ENCODE results near the gene UNC93A.

The UNC93A gene

DNA sequence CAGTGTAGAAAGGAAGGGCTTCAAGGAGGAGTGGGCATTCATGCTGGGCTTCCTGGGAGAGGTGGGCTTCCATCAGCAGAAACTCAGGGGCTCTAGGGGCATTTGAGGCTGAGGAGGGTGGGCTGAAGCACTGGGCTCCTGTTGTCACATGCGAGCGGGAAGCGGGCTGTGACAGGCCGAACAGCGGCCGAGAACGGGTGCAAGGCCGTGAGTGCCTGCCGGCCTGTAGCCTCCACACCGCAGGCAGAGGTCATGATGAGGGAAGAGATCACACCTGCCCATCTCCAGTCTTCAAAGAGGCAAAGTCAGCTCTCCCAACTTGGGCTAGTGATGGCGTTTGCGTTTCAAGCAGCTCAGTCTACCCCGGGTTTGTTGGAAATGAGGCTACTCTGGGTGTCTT is 34.7 kb downstream of the UNC93A start:
- no peak overlapping the region for H3K27ac Mint-ChIP-seq
- H3K4me1 Mint-ChIP-seq (ENCODE audit: low read depth), result peaks cover 11% of the 10 kb centered on the region
- H3K36me3 Mint-ChIP-seq (ENCODE audit: low read depth), result no peaks in the 10 kb centered on the region
- H3K4me3 Mint-ChIP-seq, result no peak overlapping the region
- H3K27me3 Mint-ChIP-seq, result peaks cover 25% of the 10 kb centered on the region
- no peak for DNase-seq
- no peaks in the 10 kb centered on the region for H3K9me3 Mint-ChIP-seq

DNA sequence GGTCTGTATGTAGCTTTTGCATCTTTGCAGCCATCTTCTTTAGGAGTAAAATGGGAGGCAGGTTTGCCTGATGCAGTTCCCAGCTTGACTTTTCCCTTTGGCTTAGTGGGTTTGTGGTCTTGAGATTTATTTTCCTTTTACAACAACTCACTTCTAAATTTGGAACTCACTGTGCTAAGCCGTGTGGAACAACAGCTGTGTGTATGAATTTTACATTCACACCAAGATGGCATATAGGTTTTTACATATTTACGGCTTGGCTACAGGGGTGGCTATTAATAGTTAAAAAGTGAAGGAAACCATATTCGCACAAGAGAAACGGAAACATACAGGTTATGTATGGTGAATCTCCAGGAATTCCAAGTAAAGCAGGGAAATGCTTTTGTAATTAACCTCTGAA is 36.3 kb downstream of the UNC93A start:
- no peak overlapping the region for H3K27ac Mint-ChIP-seq
- H3K4me3 Mint-ChIP-seq, result no peak overlapping the region
- no peak for DNase-seq
- peaks cover 11% of the 10 kb centered on the region for H3K4me1 Mint-ChIP-seq (ENCODE audit: low read depth)
- H3K36me3 Mint-ChIP-seq (ENCODE audit: low read depth), result no peaks in the 10 kb centered on the region
- no peaks in the 10 kb centered on the region for H3K9me3 Mint-ChIP-seq
- H3K27me3 Mint-ChIP-seq, result peaks cover 29% of the 10 kb centered on the region

DNA sequence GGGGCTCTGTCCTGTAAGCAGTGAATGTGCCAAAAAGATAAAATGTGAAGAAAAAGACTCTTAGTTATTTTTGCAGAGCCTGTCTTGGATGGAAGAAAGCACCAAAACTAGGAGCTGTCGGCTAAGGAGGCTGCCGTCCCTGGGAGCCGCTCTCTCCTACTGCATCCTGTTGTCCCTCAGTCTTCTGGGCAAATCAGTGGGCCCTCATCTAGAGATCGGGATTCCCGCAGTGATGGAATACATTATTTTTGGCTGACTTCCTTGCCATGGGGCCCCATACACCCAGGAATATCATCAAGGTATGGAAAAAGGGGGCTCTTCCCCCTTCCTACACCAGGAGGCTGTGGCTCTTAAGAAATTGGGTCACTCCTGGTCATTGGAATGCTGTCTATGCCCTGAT is 37.0 kb downstream of the UNC93A start:
- no peaks in the 10 kb centered on the region for H3K36me3 Mint-ChIP-seq (ENCODE audit: low read depth)
- peaks cover 29% of the 10 kb centered on the region for H3K27me3 Mint-ChIP-seq
- H3K4me1 Mint-ChIP-seq (ENCODE audit: low read depth), result peaks cover 11% of the 10 kb centered on the region
- H3K27ac Mint-ChIP-seq, result no peak overlapping the region
- DNase-seq, result no peak
- no peaks in the 10 kb centered on the region for H3K9me3 Mint-ChIP-seq
- H3K4me3 Mint-ChIP-seq, result no peak overlapping the region

DNA sequence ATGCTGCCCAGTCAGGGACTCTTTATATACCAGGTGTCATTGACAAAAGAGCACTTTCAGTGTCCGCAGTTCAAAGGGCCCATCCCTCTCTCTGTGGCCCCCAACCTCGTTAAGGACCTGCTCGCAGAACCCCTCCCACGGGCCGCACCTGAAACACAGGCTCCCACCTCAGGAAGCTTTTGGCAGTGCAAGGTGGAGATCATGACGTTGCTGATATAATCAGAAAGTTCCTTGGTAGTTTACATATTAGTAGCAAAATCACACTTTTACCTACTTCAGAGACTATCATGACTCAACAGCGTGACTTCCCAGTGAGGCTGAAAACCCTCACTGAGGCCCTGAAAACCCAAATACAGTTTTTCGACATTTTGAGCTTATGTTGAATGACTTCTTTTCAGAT is 37.9 kb downstream of the UNC93A start:
- Mint-ChIP-seq H3K36me3 (ENCODE audit: low read depth) (no peaks in the 10 kb centered on the region), H3K4me1 (ENCODE audit: low read depth) (peaks cover 11% of the 10 kb centered on the region), H3K27ac (no peak overlapping the region), H3K9me3 (no peaks in the 10 kb centered on the region), H3K27me3 (peaks cover 28% of the 10 kb centered on the region), H3K4me3 (no peak overlapping the region)
- no peak for DNase-seq

DNA sequence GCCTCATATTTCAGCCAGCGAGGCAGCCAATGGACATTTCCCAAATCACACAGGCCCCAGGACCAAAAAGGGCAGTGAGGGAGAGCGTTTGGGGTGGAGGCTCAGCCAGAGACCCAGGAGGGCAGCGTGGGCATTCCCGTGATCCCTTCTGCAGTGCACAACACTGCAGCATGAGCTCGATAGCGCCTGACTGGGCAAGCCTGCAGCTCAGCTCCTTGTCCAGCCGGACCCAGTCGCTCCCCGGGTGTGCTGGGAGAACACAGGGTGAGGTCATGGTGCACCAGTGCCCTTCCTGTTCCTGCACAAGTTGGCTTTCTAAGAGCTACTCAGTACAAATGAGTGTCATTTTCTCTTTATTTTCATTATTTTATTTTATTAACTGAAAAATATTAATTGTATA is 39.6 kb downstream of the UNC93A start:
- H3K4me3 Mint-ChIP-seq, result no peak overlapping the region
- H3K9me3 Mint-ChIP-seq, result no peaks in the 10 kb centered on the region
- H3K4me1 Mint-ChIP-seq (ENCODE audit: low read depth), result peaks cover 11% of the 10 kb centered on the region
- H3K36me3 Mint-ChIP-seq (ENCODE audit: low read depth), result no peaks in the 10 kb centered on the region
- H3K27me3 Mint-ChIP-seq, result peaks cover 22% of the 10 kb centered on the region
- H3K27ac Mint-ChIP-seq, result no peak overlapping the region
- no peak for DNase-seq

DNA sequence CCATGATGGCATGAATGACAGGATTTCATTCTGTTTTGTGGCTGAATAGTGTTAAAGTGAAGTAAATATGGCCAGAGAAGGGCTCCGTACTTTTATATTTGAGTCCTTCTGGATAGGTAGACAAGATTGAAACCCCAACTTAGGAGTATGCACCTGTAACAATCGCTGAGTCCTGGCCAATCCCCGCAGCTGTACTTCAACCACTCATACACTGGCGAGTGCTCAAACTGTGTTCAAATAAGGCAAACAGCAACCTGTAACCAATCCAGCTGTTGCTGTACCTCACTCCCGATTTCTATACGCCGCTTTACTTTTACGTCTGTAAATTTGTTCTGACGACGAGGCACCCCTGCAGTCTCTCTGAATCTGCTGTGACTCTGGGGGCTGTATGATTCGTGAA is 40.5 kb downstream of the UNC93A start:
- Mint-ChIP-seq H3K36me3 (ENCODE audit: low read depth) (no peaks in the 10 kb centered on the region), H3K27me3 (peaks cover 23% of the 10 kb centered on the region), H3K27ac (no peak overlapping the region), H3K4me1 (ENCODE audit: low read depth) (peaks cover 11% of the 10 kb centered on the region), H3K9me3 (no peaks in the 10 kb centered on the region), H3K4me3 (no peak overlapping the region)
- no peak for DNase-seq

DNA sequence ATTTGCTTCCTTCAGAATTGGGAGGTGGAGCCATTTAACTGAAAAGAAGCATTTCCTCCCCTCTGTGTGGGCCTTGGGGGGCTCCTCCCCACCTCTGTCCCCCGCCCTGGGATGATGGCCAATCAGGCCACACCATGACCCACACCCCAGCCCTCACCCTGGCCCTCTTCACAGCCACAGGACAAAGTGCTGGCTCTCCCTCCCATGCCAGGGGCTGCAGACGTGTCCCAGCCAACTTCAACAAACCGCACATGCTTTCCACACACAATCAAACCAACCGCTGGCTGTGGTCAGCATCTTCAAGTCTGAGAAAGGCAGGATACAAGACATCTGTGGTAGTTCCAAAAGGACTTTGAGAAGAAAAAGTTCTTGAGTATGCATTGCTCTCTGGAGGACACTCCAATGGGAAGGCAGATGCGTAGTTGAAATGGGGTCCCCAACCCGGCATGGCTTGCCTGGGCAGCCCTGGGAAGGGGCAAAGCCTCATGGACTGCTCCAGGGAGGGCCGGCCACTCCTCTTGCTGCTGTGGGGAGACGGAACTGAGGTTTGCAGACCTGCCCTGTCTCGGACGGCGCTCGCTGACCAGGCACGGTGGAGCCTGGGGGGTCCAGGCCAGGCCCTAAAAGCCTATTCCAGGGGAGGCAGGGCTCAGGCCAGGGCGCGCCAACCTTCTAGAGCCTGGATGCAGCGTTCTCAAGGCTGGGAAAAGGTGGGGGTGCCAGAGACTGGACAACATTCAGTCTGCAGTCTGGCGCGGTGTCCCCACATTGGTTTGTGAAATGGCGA is 45.9 kb downstream of the UNC93A start:
- H3K4me3 Mint-ChIP-seq, result no peak overlapping the region
- H3K4me1 Mint-ChIP-seq (ENCODE audit: low read depth), result no peaks in the 10 kb centered on the region

DNA sequence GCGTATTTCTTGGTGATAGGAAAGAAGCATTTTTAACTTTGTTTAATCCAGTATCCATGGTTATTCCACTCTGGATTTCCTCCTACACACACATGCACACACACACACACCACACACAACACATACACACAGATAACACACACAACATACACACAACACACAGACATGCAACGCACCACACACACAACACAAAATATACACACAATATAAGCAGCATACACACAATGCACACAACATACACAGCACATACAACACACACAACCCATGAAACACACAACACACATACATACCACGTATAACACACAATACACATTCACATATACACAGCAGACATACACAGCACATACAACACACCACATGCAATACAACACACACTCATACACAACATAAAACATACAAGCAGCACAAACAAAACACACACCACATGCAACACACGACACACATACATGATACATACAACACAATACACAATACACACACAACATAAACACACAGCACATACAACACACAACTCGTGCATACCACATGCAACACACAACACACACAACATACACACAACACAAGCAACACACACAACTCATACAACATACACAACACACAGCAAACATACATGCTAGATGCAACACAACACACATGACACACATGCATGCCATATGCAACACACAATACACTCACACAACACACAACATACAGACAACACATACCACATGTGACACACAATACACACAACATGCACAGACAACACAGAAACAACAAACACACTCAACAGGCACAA is 46.7 kb downstream of the UNC93A start:
- no peak overlapping the region for H3K4me3 Mint-ChIP-seq
- peaks cover 16% of the 10 kb centered on the region for H3K27me3 Mint-ChIP-seq
- H3K9me3 Mint-ChIP-seq, result no peaks in the 10 kb centered on the region
- no peak overlapping the region for H3K27ac Mint-ChIP-seq
- H3K4me1 Mint-ChIP-seq (ENCODE audit: low read depth), result no peaks in the 10 kb centered on the region
- no peaks in the 10 kb centered on the region for H3K36me3 Mint-ChIP-seq (ENCODE audit: low read depth)
- no peak for DNase-seq

More for the DNA sequence above, 45.9 kb downstream of the UNC93A start:
- Mint-ChIP-seq H3K9me3 (no peaks in the 10 kb centered on the region), H3K27ac (no peak overlapping the region), H3K27me3 (peaks cover 16% of the 10 kb centered on the region), H3K36me3 (ENCODE audit: low read depth) (no peaks in the 10 kb centered on the region)
- DNase-seq, result no peak

DNA sequence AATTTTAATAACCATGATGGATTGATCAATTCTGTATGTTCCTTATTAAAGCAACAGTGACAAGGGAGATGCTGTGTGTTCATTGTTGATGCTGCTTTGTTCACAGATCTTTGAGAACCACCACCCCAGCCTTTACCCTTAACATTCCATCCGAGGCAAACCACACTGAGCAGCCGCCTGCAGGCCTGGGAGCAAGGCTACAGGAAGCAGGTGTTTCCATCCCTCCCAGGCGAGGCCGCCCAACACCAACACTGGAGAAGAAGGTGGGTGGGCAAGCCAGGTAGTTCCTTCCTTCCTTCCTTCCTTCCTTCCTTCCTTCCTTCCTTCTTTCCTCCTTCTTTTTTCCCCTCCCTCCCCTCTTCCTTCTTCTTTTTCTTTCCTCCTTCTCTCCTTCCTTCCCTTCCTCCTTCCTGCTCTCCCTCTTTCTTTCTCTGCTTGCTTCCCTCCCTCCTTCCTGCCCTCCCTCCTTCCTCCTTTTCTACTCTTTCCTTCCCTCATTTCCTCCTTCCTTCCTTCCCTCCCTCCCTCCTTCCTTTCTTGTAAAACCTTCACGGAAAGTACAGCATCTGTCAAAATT is 47.5 kb downstream of the UNC93A start:
- Mint-ChIP-seq H3K9me3 (no peaks in the 10 kb centered on the region), H3K36me3 (ENCODE audit: low read depth) (no peaks in the 10 kb centered on the region), H3K27me3 (peaks cover 16% of the 10 kb centered on the region), H3K4me3 (no peak overlapping the region), H3K4me1 (ENCODE audit: low read depth) (no peaks in the 10 kb centered on the region), H3K27ac (no peak overlapping the region)
- DNase-seq, result no peak

DNA sequence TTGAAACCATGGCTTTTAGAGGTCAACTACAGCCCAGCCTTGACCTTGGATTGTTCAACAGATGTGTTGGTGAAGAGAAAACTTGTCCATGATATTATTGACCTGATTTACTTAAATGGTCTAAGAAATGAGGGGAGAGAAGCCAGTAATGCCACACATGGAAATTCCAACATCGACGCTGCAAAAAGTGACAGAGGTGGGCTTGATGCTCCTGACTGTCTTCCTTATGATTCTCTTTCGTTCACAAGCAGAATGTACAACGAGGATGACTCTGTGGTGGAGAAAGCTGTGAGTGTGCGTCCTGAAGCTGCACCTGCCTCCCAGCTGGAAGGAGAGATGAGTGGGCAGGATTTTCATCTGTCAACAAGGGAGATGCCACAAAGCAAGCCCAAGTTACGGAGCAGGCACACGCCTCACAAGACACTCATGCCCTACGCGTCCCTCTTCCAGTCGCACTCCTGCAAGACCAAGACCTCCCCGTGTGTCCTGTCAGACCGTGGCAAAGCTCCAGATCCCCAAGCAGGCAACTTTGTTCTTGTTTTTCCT is 50.0 kb downstream of the UNC93A start:
- no peaks in the 10 kb centered on the region for H3K9me3 Mint-ChIP-seq
- peaks cover 19% of the 10 kb centered on the region for H3K27me3 Mint-ChIP-seq
- no peaks in the 10 kb centered on the region for H3K36me3 Mint-ChIP-seq (ENCODE audit: low read depth)
- no peak overlapping the region for H3K27ac Mint-ChIP-seq
- H3K4me3 Mint-ChIP-seq, result no peak overlapping the region
- no peak for DNase-seq
- H3K4me1 Mint-ChIP-seq (ENCODE audit: low read depth), result no peaks in the 10 kb centered on the region

DNA sequence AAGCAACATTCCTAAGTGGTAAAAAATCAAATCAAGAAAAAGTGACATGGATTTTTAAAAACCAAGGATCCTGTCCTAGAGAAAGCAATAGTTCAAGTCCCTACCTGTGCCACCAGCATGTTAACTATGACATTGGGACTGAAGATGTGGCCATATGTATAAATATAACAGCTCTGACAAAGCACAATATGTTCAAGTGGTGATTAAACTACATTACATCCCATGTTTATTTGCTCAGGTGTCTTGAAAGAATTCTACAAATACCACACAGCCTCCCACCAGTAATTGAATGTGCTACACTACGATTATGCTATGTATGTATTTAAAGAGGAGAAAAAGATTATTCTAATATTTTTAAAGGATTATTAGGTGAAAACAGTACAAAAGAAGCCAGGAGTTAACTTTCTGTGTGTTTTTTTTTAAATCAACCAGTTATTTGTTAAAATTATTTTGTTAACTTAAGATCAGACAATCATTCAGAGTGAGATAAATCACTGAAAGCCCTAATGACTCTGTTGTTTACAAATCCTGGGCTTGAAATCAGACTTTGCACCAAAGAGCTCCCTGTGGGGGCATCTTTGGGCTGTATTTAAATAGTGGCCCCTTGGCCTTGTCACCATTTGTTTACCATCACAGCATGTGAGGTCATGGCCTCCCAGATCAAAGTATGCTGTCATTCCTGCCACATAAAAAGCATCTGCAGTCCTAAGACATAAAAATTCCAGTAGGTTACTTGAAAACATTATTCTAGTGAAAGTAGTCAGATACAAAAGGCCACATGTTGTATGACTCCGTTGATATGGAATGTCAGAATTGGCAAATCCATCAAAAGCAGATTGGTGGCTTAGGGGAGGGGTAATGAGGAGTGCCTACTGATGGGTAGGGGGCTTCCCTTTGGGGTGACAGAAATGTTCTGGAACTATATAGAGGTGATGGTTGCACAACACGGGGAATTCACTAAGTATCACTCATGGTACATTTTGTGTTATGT is 50.8 kb downstream of the UNC93A start:
- Mint-ChIP-seq H3K36me3 (ENCODE audit: low read depth) (no peaks in the 10 kb centered on the region), H3K27ac (no peak overlapping the region), H3K9me3 (no peaks in the 10 kb centered on the region), H3K27me3 (peaks cover 13% of the 10 kb centered on the region), H3K4me3 (no peak overlapping the region), H3K4me1 (ENCODE audit: low read depth) (no peaks in the 10 kb centered on the region)
- no peak for DNase-seq

DNA sequence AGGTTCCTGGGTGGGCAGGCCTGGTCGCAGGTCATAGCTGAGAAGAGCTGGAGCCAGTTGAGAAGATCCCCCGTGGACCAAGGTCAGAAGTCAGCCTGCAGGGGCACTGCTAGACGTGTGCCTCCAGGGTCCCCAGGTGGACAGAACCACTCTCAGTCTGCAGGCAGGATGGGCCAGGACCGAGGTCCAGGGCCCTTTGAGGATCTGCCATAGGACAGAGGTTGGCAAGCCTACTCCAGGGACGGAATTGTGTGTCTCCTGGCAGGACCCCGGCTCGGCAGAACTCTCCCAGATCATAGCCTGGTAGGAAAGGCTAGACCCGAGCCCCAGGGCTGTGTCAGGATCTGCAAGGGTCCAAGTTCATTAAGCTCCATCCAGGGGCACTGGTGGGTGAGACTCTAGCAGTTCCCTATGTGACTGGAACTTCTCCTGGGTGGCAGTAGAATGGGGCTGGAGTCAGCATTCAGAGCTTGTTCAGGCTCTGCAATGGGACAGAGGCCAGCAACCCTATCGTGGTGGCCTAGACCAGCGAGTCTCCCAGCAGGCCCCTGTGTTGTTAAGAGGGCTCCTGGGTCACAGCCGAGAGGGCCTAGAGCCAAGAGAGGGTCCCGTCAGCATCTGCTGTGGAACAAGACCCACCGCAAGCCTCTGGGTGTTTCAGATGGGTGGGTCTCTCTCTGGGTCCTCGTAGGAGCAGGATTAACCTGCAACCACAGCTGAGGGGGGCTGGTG is 51.9 kb downstream of the UNC93A start:
- Mint-ChIP-seq H3K36me3 (ENCODE audit: low read depth) (no peaks in the 10 kb centered on the region), H3K27me3 (peaks cover 16% of the 10 kb centered on the region), H3K4me1 (ENCODE audit: low read depth) (no peaks in the 10 kb centered on the region), H3K27ac (no peak overlapping the region), H3K9me3 (no peaks in the 10 kb centered on the region), H3K4me3 (no peak overlapping the region)
- no peak for DNase-seq

DNA sequence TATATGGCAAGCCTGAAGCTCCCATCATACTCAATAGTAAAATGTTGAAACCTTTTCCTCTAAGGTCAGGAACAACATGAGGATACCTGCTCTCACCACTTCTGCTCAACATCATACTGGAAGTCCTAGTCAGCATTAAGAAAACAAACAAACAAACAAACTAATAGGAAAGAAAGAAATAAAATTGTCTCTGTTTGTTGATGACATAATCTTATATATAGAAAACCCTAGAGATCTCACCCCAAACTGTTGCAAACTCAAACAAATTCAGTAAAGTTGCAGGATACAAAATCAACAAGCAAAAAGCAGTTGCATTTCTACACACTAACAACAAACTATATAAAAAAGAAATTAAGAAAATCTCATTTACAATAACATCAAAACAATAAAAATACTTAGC is 54.2 kb downstream of the UNC93A start:
- DNase-seq, result no peak
- no peak overlapping the region for H3K4me3 Mint-ChIP-seq
- H3K9me3 Mint-ChIP-seq, result no peaks in the 10 kb centered on the region
- peaks cover 10% of the 10 kb centered on the region for H3K4me1 Mint-ChIP-seq (ENCODE audit: low read depth)
- no peaks in the 10 kb centered on the region for H3K36me3 Mint-ChIP-seq (ENCODE audit: low read depth)
- peaks cover 35% of the 10 kb centered on the region for H3K27me3 Mint-ChIP-seq
- H3K27ac Mint-ChIP-seq, result no peak overlapping the region
